GM12874 (cell line): Measurements from ENCODE around the gene AKNAD1.

ENCODE experiments used
- CTCF ChIP-seq: IDR thresholded peaks from 2 replicates; pipeline ENCODE4 v1.5.1; 2011; ENCODE audit warnings: low read depth, mild to moderate bottlenecking, control low read depth, low read length, moderate library complexity; ENCODE audit not compliant: insufficient read depth

The AKNAD1 gene

DNA sequence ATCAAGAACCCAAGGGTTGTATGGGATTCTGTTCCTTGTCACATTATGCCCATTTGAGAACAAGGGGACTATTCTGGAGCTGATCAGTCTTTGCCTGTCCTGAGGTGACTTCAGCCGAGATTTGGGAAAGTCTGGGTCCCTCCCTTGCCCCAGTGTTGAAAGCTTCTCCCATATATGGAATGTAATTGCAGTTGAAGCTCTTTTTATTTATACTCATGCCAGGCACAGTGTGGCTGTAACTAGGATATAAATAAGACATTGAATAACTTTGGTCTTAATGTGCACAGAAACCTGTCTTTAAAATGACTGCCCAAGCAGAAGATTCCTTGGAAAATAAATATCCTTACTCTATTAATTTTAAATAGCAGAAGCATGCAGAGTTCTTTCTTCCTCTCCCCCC, 15.2 kb downstream of the AKNAD1 start:
- no peak for TF ChIP-seq CTCF

GRCh38 chr1:108832929-108833328, 24.0 kb downstream of the AKNAD1 start:
- no peak for TF ChIP-seq CTCF

- TF ChIP-seq CTCF, result no peak
These were observed 25.7 kb downstream of the AKNAD1 start for GRCh38 chr1:108831225-108831624.

DNA sequence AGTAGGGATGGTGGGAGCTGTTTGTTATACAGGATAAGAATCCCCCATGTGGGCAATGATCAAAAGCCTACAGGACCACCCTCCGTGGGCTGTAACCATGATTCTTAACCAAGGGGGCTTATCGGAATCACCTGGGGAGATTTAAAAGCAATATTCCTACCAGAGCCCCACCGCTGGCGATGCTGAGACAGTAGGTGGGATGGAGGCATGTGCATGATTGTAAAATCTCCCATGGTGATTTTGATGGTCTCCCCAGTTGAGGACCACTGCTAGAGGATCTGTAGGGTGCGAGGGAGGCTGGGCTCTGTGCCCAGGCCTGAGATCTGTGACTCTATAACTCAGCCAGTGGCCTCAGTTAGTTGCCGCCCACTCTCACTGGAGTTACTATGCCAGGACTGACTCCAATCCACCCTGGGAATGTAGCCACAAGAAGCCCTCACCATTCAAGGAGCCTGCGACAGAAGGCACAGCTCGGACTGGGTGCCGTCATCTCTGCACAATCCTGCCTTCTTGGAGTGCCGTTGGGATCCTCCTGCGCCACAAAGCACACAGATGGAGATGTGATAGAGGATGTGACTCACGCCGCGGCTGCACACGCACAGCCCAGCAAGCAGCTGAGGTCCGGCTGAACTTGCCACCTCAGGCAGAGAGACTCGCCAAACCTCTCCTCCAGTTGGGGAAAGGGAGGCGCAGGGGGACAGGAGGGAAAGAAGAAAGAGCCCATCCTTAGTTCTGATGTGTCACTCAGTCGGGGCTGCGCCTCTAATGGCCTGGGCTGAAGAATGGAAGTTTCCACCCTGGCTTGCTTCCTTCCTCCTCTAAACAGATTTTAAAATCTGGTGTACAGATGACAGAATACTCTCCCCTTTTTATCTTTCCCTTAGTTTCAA, 26.5 kb downstream of the AKNAD1 start:
- TF ChIP-seq CTCF, result no peak

GRCh38 chr1:108829498-108829916, 27.4 kb downstream of the AKNAD1 start:
- TF ChIP-seq CTCF, result no peak

DNA sequence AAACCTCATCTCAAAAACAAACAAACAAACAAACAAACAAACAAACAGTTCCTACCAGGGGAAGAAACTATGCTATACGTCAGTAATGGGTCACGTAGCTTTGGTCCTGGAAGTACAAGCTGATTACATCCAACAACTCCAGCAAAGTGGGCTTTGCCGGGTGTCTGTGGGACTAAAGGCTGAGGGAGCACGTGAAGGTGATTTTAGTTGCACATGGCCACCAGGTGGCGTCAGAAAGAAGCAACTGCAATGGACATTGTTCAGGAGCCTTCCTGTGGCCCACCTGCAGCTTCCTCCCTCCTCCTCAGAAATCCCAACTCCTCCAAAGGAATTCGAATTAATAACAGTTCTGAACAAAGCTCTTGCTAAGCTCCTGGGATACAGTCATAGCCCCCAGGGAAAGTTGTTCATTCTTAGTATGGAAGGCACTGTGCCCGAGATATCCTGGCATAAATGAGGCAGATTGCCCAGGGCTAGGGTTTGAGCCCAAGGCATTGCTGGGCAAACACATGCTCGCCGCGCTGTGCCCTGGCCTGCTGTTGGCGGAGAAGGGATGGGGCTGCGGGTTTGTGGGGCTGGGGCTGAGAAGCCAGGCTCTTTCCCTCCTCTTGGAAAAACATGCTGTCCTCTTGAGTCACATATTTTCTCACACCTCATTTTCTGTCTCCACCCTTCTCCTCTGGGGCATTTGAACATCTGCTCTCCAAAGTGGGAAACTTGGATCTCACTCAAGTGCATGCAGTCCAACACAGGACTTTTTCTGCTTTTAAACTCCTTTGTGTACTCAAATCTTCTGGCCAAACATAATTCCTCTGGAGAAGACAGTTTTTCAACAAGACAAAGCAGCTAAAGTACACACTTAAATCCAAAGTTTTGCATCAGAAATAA, 28.6 kb downstream of the AKNAD1 start:
- peak; percentile 81 for TF ChIP-seq CTCF

- no peak for TF ChIP-seq CTCF
These were observed 30.7 kb downstream of the AKNAD1 start for GRCh38 chr1:108826081-108826635.
